SU-DHL-6 (cell line): ENCODE results near the gene RPS6KA4.

Source experiments
- CTCF ChIP-seq: fragments of 200-600 bp; sonication (generic); IDR thresholded peaks from one replicate; pipeline ENCODE4 v1.5.1; 2017; ENCODE audit warnings: antibody characterized with exemption, mild to moderate bottlenecking, low read length, moderate library complexity; ENCODE audit not compliant: insufficient read depth, poor library complexity, severe bottlenecking
- EZH2phosphoT487 ChIP-seq: fragments of 200-600 bp; sonication (generic), shearing (Covaris generic); conservative IDR thresholded peaks from 2 replicates; pipeline ENCODE4 v1.6.1; 2018; ENCODE audit warnings: mild to moderate bottlenecking, antibody characterized with exemption, low read length, moderate library complexity, mixed read lengths

GRCh38 chr11:64342869-64343745, 15.9 kb upstream of the RPS6KA4 start:
- TF ChIP-seq CTCF, result no peak
- no peak for TF ChIP-seq EZH2phosphoT487
